Adrenal gland (tissue), 5 donors: ENCODE data around the gene DDX41.

Experiments used
- CTCF ChIP-seq, 6 experiments: fragments of 450-650 bp in 4 of 6; fragments of 200-600 bp in 2 of 6; sonication (generic) in 1 of 6; IDR thresholded peaks; 1 replicate in 5 of 6; 2 replicates in 1 of 6; pipeline versions ENCODE4 v1.5.1 to v1.8.0; 2016 to 2021; ENCODE audit warnings: antibody characterized with exemption in 6 of 6, mild to moderate bottlenecking in 2 of 6, moderate library complexity in 1 of 6
- POLR2A ChIP-seq, 2 donors: fragments of 450-650 bp; IDR thresholded peaks; one replicate each; pipeline ENCODE4 v1.6.1; 2017; ENCODE audit warnings: antibody characterized with exemption in 2 of 2, mild to moderate bottlenecking in 2 of 2, moderate library complexity in 1 of 2
- donor health status: DM: no; HTN: no; CAD: no.

- TF ChIP-seq CTCF (IDR thresholded peaks at IDR 0.05) (no peak), POLR2A (IDR thresholded peaks at IDR 0.05) (no peak)
These were observed 23.9 kb downstream of the DDX41 start for GRCh38 chr5:177492841-177493240.
